ENCODE data around the gene MBTPS1.

MBTPS1 gene

DNA sequence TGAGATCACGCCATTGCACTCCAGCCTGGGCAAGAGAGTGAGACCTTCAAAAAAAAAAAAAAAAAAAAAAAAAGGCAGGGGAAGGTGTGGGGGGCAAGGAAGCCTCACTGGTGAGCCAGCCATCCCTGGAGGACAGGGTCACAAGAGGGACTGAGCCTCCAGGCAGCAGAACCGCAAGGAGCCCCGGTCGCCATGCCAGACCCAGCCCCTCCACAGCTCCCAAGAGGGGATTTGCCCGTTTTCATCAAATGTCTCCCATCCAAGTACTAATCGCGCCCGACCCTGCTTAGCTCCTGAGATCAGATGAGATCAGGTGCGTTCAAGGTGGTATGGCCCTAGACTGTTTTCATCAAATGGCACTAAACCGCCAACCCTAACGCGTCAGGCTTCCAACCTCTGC, 77.0 kb downstream of the MBTPS1 start:
- no peak for ATAC-seq
- no peak for TF ChIP-seq CSDC2 (CRISPR knock-in tag; IDR thresholded peaks at IDR 0.05)

GRCh38 chr16:84038469-84038868, 78.3 kb downstream of the MBTPS1 start:
- ATAC-seq, result no peak
- no peak for TF ChIP-seq SNAI2 (CRISPR knock-in tag; IDR thresholded peaks at IDR 0.05)
- TF ChIP-seq TOX (CRISPR knock-in tag; IDR thresholded peaks at IDR 0.05; ENCODE audit: borderline replicate concordance), result no peak
- TF ChIP-seq BACH2 (CRISPR knock-in tag; IDR thresholded peaks at IDR 0.05; ENCODE audit: borderline replicate concordance), result no peak
- no peak for TF ChIP-seq ZNF565 (CRISPR knock-in tag; conservative IDR thresholded peaks at IDR 0.05; ENCODE audit: low read depth)
- TF ChIP-seq RARB (CRISPR knock-in tag; IDR thresholded peaks at IDR 0.05), result no peak
- TF ChIP-seq CSDC2 (CRISPR knock-in tag; IDR thresholded peaks at IDR 0.05), result no peak
- TF ChIP-seq GLIS3 (CRISPR knock-in tag; IDR thresholded peaks at IDR 0.05), result no peak
- no peak for TF ChIP-seq PPARA (CRISPR knock-in tag; IDR thresholded peaks at IDR 0.05; ENCODE audit: borderline replicate concordance)
- no peak for TF ChIP-seq ZNF8 (CRISPR knock-in tag; IDR thresholded peaks at IDR 0.05)

DNA sequence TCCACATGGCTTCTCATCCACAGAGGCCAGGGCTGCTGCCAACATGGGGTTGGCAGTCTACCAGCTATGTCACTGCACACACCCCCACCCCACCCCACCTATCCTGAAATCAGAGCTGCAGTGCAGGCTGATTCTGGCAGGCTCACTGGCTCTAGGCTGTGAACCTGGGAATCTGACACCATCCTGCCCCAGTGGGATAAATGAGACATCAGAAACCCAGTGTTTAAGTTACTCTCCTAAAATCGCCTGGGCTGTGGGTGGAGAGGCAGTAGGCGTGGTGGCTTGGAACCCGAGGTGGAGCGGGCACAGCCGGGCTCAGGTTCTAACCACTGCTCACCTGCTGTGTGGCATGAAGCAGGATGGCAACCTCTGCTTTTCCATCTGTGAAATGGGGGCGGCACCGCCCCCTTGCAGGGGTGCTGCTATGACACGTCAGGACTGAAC, 79.7 kb downstream of the MBTPS1 start:
- no peak for ATAC-seq
- TF ChIP-seq ZNF8 (CRISPR knock-in tag; IDR thresholded peaks at IDR 0.05) (no peak), PPARA (CRISPR knock-in tag; IDR thresholded peaks at IDR 0.05; ENCODE audit: borderline replicate concordance) (no peak), GLIS3 (CRISPR knock-in tag; IDR thresholded peaks at IDR 0.05) (no peak), SNAI2 (CRISPR knock-in tag; IDR thresholded peaks at IDR 0.05) (no peak), CSRNP3 (CRISPR knock-in tag; IDR thresholded peaks at IDR 0.05) (no peak), TSHZ2 (CRISPR knock-in tag; IDR thresholded peaks at IDR 0.05) (no peak), ESRRG (CRISPR knock-in tag; IDR thresholded peaks at IDR 0.05) (no peak), ZNF565 (CRISPR knock-in tag; conservative IDR thresholded peaks at IDR 0.05; ENCODE audit: low read depth) (no peak), BACH2 (CRISPR knock-in tag; IDR thresholded peaks at IDR 0.05; ENCODE audit: borderline replicate concordance) (no peak), ZNF70 (CRISPR knock-in tag; IDR thresholded peaks at IDR 0.05) (no peak), ZC3H10 (CRISPR knock-in tag; IDR thresholded peaks at IDR 0.05) (no peak), RARB (CRISPR knock-in tag; IDR thresholded peaks at IDR 0.05) (no peak), ZFP30 (CRISPR knock-in tag; IDR thresholded peaks at IDR 0.05) (no peak), OSR1 (CRISPR knock-in tag; IDR thresholded peaks at IDR 0.05) (no peak), TCF4 (CRISPR knock-in tag; IDR thresholded peaks at IDR 0.05; ENCODE audit: borderline replicate concordance) (no peak), ZFP3 (CRISPR knock-in tag; IDR thresholded peaks at IDR 0.05) (no peak), ISL1 (CRISPR knock-in tag; IDR thresholded peaks at IDR 0.05) (no peak)
- TF ChIP-seq, protein P1, sequence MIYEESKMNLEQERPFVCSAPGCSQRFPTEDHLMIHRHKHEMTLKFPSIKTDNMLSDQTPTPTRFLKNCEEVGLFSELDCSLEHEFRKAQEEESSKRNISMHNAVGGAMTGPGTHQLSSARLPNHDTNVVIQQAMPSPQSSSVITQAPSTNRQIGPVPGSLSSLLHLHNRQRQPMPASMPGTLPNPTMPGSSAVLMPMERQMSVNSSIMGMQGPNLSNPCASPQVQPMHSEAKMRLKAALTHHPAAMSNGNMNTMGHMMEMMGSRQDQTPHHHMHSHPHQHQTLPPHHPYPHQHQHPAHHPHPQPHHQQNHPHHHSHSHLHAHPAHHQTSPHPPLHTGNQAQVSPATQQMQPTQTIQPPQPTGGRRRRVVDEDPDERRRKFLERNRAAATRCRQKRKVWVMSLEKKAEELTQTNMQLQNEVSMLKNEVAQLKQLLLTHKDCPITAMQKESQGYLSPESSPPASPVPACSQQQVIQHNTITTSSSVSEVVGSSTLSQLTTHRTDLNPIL (CRISPR knock-in tag; IDR thresholded peaks at IDR 0.05; ENCODE audit: low read depth), result no peak

DNA sequence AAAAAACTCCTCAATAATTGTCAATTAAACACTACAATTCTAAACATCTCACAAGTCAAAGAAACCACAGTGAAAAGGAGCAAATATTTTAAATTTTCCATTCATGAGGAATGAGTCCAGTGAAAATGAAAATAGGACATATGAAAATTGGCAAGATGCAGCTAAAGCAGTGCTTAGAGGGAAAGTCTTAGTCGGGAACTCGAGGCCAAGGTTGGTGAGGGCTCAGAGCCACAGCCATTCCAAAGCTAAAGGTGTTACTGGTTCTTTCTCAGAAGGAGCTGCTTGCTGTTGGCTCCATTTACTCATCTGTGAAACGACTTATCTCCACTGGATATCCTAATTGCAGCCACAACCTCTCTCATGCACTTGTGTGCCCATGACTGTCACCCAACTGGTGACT, 80.6 kb downstream of the MBTPS1 start:
- no peak for ATAC-seq
- TF ChIP-seq ISL1 (CRISPR knock-in tag; IDR thresholded peaks at IDR 0.05) (no peak), ZNF565 (CRISPR knock-in tag; conservative IDR thresholded peaks at IDR 0.05; ENCODE audit: low read depth) (no peak), TSHZ2 (CRISPR knock-in tag; IDR thresholded peaks at IDR 0.05) (no peak), GLIS3 (CRISPR knock-in tag; IDR thresholded peaks at IDR 0.05) (no peak), PATZ1 (CRISPR knock-in tag; IDR thresholded peaks at IDR 0.05; ENCODE audit: borderline replicate concordance) (no peak), ESRRG (CRISPR knock-in tag; IDR thresholded peaks at IDR 0.05) (no peak)
- TF ChIP-seq, protein P1 (CRISPR knock-in tag; IDR thresholded peaks at IDR 0.05; ENCODE audit: low read depth), result no peak
